Cardiac septum (tissue), 1 donor: Measurements from ENCODE around the gene EPHB2. TPM values are rescaled to one million over a fixed set of nuclear protein-coding genes. Genes with fewer than 3 reads are reported as not detected.
"Not testable (repeated sequence)": the region's sequence is repeated elsewhere in the genome, so short reads cannot be mapped to it uniquely, and the experiment has no call there.

Experiments
- DNase-seq: peaks from one replicate; pipeline ENCODE4 v3.0.0-alpha.2; 2020; ENCODE audit warnings: low spot score
- intact Hi-C: fragments of 100-400 bp; cut with DNase I; formaldehyde crosslinking; loops from one replicate; pipeline ENCODE4 v1.14.0; 2022
- total RNA-seq: library from RNA; stranded (reverse); fragmentation: NEBNext Ultra II Directional; extraction: Animal tissue kit (Norgen Biotek cat#: 25700); gene quantifications from one replicate; pipeline ENCODE4 v1.2.1, GENCODE V29; 2021
- donor health status: DM: no; HTN: no; CAD: no.

EPHB2 gene
- total RNA-seq, 1 donor from 2014 or later: 0.81 TPM

DNA sequence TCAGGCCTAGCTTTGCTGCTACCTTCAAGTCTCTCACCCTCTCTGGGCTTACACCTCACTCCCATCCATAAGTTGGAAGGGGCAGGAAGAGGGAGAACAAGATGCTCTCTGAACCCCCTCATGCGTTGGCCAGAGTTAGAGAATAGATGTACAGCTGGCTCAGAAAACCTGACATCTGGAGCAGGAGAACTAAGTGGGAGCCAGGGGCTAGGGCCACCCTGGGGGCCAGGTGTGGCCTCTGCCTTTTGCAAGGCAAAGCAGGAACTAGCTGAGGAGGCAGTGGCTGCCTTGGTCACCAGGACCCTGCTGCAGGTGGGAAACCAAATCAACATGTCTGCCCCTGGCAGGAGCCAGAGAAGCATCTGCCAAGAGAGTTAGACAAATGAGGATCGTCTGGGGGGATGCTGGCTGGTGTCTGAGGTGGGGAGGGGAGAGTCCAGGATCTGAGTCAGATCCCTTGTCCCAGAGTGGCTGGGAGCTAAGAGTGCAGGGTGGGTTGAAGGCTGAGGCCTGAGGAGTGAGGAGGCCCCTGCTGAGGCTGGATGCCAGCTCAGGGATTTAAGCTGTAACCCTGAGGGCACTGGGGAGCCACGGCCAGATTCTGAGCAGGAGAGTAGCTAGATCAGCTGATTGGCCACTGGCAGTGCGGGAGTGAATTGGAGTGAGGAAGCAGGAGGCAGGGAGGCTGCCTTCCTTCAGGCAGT is 115.0 kb downstream of the EPHB2 start:
- DNase-seq: no peak
- intact Hi-C loops: no loop called here

DNA sequence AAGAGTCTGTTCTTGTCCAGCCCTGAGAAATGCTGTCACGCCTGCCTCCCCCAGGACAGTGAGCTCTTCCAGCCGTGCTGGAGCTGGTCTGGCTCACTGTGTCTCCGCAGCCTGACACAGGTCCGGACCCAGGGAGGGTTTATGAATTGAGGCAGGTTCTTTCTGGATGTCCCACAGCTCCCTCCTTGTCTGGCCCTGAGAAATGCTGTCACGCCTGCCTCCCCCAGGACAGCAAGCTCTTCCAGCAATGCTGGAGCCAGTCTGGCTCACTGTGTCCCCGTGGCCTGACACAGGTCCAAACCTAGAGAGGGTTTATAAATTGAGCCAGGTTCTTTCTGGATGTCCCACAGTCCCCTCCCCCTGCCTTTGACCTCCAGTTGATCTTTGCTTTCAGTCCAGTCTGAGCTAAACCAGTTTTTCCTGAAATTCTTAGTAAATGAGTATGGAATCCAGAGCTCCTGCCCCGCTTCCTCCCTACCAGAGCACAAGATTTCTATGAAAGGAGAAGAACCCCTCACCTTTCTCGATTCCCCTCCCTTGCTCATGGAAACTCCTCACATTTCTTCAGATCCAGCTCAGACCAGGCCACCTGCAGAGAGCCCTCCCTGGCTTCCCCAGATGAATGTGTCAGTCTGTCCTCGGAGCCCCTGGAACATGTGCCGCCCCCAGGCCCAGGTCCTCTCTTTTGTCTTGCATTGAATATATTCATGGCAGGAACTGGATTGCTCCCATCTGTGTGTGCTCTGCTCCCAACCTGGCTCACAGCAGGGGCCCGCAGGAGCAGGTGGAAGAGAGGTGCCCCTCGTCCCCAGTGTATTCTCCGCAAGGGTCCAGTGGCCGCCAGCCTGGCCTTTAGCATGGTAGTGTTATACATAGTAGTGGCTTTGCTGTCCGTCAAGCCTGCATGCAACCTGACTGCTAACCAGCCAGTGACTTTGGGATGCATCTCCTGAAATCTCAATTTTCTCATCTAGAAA is 116.3 kb downstream of the EPHB2 start:
- no peak for DNase-seq
- intact Hi-C loops: no loop called here

- DNase-seq: no peak
- intact Hi-C loops: no loop called here
Measured at GRCh38 chr1:22827666-22828483, 117.2 kb downstream of the EPHB2 start.

DNA sequence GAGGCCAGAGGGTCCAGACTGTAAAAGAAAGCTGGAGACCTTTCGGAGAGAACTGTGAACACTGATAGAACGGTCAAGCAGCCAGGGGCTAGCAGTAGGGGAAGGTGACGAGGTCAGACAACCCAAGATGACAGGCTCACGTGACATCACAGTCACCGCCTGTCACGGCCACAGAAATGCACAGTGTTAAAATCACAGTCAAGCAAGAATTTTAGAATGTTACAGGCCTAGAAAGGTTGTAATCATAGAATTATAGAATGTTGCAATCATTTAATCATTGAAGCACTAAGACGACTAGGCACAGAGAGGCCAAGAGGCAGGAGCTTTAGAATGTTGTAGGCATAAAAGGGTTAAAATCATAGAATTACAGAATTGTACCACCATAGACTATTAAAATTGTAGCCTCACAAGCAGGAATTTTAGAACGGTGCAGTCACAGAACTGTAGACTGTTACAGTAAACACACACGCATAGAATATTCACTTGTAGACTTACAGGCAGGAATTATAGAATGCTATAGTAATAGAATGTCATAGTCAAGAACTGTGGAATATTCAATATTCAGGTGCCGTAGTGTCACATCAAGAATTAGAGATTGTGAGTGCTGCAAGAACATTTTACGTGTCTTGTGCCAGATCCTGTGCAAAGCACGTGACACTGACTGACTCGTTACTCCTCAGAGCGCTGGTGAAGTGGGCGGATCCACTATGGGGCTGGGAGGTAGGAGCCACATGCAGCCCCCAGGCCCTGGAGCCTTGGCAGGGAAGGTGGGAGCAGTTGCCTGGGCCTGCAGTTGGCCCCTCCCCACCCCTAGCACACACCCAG is 118.1 kb downstream of the EPHB2 start:
- no peak for DNase-seq
- intact Hi-C loops: no loop called here

GRCh38 chr1:22829309-22829989 is 118.8 kb downstream of the EPHB2 start:
- intact Hi-C loops: no loop called here
- no peak for DNase-seq

GRCh38 chr1:22830041-22830566 is 119.5 kb downstream of the EPHB2 start:
- intact Hi-C loops: no loop called here
- DNase-seq: no peak

GRCh38 chr1:22830757-22831340 is 120.2 kb downstream of the EPHB2 start:
- intact Hi-C loops: no loop called here
- no peak for DNase-seq

- intact Hi-C loops: no loop called here
- DNase-seq: no peak
Measured at GRCh38 chr1:22831729-22832413, 121.2 kb downstream of the EPHB2 start.

DNA sequence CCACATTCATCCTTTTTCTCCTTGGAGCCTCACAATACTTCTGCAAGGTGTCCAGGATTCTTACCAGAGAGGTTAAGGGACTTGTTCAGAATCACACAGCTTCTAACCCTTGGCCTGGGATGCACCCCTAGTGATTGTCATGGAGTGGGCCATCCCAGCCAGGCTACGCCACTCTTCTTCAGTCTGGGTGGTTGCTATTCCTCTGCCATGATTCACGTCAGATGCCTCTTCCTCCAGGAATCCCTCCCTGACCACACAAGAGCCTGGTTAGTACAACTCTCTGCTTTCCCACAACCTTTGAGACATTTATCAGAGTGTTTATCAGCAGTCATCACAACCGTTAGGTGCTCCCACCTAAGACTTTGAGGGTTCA is 121.8 kb downstream of the EPHB2 start:
- DNase-seq: no peak
- intact Hi-C loops: no loop called here

DNA sequence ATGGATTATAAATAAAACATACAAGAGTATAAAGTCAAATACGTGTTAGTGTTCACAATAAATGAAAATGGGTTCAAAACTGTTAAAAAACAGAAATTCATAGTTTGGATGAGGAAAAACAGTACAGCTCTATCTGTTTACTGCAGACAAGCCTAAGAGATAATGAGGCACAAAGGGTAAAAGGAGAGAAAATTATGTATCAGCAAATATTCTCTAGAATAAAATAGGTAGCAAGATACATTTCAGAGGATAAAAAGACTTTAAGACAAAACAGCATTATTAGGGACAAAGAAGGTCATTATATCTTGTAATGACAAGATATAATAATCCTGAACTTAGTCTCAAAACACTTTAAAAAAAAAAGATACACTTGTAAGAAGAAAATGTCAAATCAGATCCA is 123.1 kb downstream of the EPHB2 start:
- intact Hi-C loops: no loop called here

GRCh38 chr1:22834420-22834819 is 123.8 kb downstream of the EPHB2 start:
- intact Hi-C loops, DNase-seq: not testable (repeated sequence)

More for the DNA sequence above, 123.1 kb downstream of the EPHB2 start:
- no peak for DNase-seq

DNA sequence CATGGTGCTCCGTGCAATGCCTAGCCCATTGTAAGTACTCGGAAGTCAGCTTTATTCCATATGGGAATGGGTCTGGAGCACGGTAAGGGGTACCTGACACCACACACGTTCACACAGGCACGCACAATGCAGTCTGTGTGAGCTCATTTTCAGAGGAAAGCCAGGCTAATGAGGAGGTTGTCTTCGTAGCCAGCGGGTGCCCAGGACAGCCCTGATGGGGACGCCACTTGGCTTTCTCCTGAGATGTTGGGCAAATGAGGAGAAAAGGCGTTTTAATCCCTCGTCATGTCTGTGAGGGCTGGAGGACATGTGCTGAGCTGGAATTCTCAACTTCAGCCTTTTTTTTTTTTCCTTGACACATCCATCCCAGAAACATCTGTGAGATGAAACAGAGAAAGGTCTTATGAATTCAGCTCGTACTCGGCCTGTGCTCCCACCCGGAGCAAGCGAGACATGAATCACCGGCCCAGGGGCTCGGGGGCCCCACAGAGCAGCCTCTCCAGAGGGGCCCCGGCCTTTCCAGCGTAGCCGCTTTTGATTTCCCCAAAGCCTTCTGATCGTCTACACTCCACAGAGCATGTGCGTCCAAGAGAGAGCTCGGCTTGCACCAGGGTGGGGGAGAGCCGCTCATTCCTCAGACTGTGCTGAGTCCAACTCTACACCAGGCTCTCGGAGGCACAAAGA is 125.1 kb downstream of the EPHB2 start:
- intact Hi-C loops: no loop called here
- no peak for DNase-seq

DNA sequence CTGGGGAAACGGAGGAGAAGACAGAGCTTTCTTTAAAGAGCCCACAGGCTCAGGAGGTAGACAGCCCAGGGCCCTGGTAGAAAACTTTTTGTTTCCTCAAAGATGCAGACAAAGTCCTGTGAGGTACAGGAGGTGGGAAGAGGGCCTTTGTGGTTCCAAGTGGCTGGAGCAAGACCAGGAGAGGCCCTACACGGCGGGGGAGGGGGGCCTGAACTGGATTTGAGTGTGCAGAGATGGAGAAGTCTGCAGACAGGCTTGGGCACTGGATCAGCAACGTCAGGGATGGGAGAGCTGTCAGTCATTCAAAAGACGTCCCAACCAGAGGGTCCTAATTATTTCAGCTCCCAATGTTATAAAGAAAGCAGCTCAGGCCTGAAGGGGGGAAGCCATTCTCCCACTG is 126.2 kb downstream of the EPHB2 start:
- intact Hi-C loops: no loop called here
- DNase-seq: no peak

- no peak for DNase-seq
- intact Hi-C loops: no loop called here
Measured at GRCh38 chr1:22837332-22837731, 126.7 kb downstream of the EPHB2 start.

- no peak for DNase-seq
- intact Hi-C loops: no loop called here
Measured at GRCh38 chr1:22838965-22839364, 128.3 kb downstream of the EPHB2 start.

- no peak for DNase-seq
- intact Hi-C loops: no loop called here
Measured at GRCh38 chr1:22839806-22840205, 129.2 kb downstream of the EPHB2 start.

GRCh38 chr1:22841142-22841541 is 130.5 kb downstream of the EPHB2 start:
- intact Hi-C loops: no loop called here
- no peak for DNase-seq
